Measurements from ENCODE around the gene NELL1.

GRCh38 chr11:21411597-21411996 lies 742.2 kb downstream of the NELL1 start:
- no peak for TF ChIP-seq CTCF (IDR thresholded peaks at IDR 0.05; ENCODE audit: borderline replicate concordance, extremely low read depth, low read length, poor library complexity, severe bottlenecking)
- TF ChIP-seq EZH2 (IDR thresholded peaks at IDR 0.05; ENCODE audit: borderline replicate concordance, low read depth, low read length, severe bottlenecking), result no peak
